ENCODE data around the gene BRD7. TPM values are rescaled to one million over a fixed set of nuclear protein-coding genes. Genes with fewer than 3 reads are reported as not detected.

The BRD7 gene
- total and polyA plus RNA-seq, 4 donors, result 13.3 to 34.3 (median 14.1) TPM

DNA sequence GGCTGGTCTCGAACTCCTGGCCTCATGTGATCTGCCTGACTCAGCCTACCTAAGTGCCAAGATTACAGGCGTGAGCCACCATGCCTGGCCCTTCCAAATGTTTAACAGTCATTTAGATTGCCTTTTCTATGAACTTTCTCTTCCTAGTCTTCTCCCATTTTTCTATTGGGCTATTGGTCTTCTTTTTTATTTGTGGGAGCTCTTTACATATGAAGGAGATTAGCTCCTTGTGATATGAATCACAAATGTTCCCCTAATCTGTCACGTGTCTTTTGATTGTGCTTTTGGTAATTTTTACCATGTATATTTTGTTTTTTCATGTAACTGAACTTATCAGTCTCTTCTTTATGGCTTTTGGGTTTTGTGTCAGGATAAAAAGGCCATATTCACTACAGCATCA, 90.5 kb downstream of the BRD7 start:
- Histone ChIP-seq H3K36me3 (ENCODE audit: control insufficient read depth in 4 of 4, insufficient read depth in 3 of 4, low read depth in 1 of 4, low read length in 3 of 4) (no peaks in the 10 kb centered on the region), H3K27ac (ENCODE audit: low read depth in 1 of 2, low read length in 2 of 2) (no peak overlapping the region), H3K9ac (ENCODE audit: low read depth in 1 of 2, low read length in 2 of 2) (no peak overlapping the region), H3K4me3 (ENCODE audit: low read depth in 1 of 3, low read length in 3 of 3) (no peak overlapping the region), H3K4me1 (ENCODE audit: control insufficient read depth in 4 of 4, insufficient read depth in 4 of 4, low read length in 3 of 4) (peaks cover 7 to 12% (median 10%) of the 10 kb centered on the region in 4 donors), H3K9me3 (ENCODE audit: control insufficient read depth in 4 of 4, low read length in 3 of 4) (no peaks in the 10 kb centered on the region), H3K27me3 (ENCODE audit: control insufficient read depth in 4 of 4, insufficient read depth in 4 of 4, low read length in 3 of 4) (no peaks in the 10 kb centered on the region)
- WGBS, result 88% methylated on average over 3 of the region's 3 CpGs
- TF ChIP-seq, protein P1, sequence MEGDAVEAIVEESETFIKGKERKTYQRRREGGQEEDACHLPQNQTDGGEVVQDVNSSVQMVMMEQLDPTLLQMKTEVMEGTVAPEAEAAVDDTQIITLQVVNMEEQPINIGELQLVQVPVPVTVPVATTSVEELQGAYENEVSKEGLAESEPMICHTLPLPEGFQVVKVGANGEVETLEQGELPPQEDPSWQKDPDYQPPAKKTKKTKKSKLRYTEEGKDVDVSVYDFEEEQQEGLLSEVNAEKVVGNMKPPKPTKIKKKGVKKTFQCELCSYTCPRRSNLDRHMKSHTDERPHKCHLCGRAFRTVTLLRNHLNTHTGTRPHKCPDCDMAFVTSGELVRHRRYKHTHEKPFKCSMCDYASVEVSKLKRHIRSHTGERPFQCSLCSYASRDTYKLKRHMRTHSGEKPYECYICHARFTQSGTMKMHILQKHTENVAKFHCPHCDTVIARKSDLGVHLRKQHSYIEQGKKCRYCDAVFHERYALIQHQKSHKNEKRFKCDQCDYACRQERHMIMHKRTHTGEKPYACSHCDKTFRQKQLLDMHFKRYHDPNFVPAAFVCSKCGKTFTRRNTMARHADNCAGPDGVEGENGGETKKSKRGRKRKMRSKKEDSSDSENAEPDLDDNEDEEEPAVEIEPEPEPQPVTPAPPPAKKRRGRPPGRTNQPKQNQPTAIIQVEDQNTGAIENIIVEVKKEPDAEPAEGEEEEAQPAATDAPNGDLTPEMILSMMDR (IDR thresholded peaks at IDR 0.05; ENCODE audit: low read depth, low read length, missing input control), result no peak
- no peak for DNase-seq (ENCODE audit: low spot score)

DNA sequence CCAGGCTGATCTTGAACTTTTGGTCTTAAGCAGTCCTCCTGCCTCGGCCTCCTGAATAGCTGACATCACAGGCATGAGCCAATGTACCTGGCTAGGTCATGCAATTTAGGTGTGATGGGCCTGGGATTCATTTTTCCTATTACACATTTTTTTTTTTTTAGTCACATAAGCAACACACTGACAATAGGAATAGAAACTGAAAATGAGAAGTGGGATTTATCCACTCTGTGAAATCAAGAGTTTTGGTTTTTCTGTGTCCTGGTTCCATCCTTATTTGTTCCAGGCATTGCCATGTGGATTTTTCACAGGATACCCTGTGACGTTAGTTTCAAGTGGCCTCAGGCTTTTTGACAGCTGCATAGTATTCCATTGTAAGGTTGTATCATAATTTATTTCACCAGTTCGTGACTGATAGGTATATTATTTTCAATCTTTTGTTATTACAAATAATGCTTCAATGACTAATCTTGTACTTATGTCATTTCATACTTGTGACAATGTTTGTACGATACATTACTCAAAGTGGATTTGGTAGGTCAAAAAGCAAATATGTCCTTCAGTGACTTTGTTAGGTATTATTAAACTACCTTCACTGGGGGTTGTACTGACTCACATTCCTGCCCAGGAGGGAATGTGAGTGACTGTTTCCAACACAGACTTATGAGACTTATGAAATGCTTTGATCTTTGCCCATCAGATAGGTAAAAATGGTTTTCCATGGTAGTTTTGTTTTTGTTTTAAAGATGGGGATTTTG, 91.8 kb downstream of the BRD7 start:
- H3K36me3 ChIP-seq (ENCODE audit: control insufficient read depth in 4 of 4, insufficient read depth in 3 of 4, low read depth in 1 of 4, low read length in 3 of 4), result no peaks in the 10 kb centered on the region
- H3K27me3 ChIP-seq (ENCODE audit: control insufficient read depth in 4 of 4, insufficient read depth in 4 of 4, low read length in 3 of 4), result no peaks in the 10 kb centered on the region
- H3K4me1 ChIP-seq (ENCODE audit: control insufficient read depth in 4 of 4, insufficient read depth in 4 of 4, low read length in 3 of 4), result peaks cover 0 to 3% (median 0%) of the 10 kb centered on the region in 4 donors
- H3K4me3 ChIP-seq (ENCODE audit: low read depth in 1 of 3, low read length in 3 of 3), result no peak overlapping the region
- no peaks in the 10 kb centered on the region for H3K9me3 ChIP-seq (ENCODE audit: control insufficient read depth in 4 of 4, low read length in 3 of 4)
- H3K27ac ChIP-seq (ENCODE audit: low read depth in 1 of 2, low read length in 2 of 2), result no peak overlapping the region
- 88% methylated on average over 4 of the region's 4 CpGs for WGBS
- no peak for DNase-seq (ENCODE audit: low spot score)
- H3K9ac ChIP-seq (ENCODE audit: low read depth in 1 of 2, low read length in 2 of 2), result no peak overlapping the region
- TF ChIP-seq TAF1 (conservative IDR thresholded peaks at IDR 0.05) (no peak), YY1 (IDR thresholded peaks at IDR 0.05) (no peak), NR2F2 (IDR thresholded peaks at IDR 0.05) (no peak), SP1 (IDR thresholded peaks at IDR 0.05) (no peak), RAD21 (IDR thresholded peaks at IDR 0.05) (no peak), RXRA (IDR thresholded peaks at IDR 0.05) (no peak), HNF4A (conservative IDR thresholded peaks at IDR 0.05) (no peak), HNF4G (IDR thresholded peaks at IDR 0.05) (no peak), FOXA1 (IDR thresholded peaks at IDR 0.05) (no peak)
- TF ChIP-seq, protein P2, sequence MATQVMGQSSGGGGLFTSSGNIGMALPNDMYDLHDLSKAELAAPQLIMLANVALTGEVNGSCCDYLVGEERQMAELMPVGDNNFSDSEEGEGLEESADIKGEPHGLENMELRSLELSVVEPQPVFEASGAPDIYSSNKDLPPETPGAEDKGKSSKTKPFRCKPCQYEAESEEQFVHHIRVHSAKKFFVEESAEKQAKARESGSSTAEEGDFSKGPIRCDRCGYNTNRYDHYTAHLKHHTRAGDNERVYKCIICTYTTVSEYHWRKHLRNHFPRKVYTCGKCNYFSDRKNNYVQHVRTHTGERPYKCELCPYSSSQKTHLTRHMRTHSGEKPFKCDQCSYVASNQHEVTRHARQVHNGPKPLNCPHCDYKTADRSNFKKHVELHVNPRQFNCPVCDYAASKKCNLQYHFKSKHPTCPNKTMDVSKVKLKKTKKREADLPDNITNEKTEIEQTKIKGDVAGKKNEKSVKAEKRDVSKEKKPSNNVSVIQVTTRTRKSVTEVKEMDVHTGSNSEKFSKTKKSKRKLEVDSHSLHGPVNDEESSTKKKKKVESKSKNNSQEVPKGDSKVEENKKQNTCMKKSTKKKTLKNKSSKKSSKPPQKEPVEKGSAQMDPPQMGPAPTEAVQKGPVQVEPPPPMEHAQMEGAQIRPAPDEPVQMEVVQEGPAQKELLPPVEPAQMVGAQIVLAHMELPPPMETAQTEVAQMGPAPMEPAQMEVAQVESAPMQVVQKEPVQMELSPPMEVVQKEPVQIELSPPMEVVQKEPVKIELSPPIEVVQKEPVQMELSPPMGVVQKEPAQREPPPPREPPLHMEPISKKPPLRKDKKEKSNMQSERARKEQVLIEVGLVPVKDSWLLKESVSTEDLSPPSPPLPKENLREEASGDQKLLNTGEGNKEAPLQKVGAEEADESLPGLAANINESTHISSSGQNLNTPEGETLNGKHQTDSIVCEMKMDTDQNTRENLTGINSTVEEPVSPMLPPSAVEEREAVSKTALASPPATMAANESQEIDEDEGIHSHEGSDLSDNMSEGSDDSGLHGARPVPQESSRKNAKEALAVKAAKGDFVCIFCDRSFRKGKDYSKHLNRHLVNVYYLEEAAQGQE (IDR thresholded peaks at IDR 0.05), result no peak
- TF ChIP-seq, protein P3, sequence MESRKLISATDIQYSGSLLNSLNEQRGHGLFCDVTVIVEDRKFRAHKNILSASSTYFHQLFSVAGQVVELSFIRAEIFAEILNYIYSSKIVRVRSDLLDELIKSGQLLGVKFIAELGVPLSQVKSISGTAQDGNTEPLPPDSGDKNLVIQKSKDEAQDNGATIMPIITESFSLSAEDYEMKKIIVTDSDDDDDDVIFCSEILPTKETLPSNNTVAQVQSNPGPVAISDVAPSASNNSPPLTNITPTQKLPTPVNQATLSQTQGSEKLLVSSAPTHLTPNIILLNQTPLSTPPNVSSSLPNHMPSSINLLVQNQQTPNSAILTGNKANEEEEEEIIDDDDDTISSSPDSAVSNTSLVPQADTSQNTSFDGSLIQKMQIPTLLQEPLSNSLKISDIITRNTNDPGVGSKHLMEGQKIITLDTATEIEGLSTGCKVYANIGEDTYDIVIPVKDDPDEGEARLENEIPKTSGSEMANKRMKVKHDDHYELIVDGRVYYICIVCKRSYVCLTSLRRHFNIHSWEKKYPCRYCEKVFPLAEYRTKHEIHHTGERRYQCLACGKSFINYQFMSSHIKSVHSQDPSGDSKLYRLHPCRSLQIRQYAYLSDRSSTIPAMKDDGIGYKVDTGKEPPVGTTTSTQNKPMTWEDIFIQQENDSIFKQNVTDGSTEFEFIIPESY (IDR thresholded peaks at IDR 0.05), result no peak
- TF ChIP-seq, protein P4, sequence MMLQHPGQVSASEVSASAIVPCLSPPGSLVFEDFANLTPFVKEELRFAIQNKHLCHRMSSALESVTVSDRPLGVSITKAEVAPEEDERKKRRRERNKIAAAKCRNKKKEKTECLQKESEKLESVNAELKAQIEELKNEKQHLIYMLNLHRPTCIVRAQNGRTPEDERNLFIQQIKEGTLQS (IDR thresholded peaks at IDR 0.05), result no peak
- TF ChIP-seq, protein P1 (IDR thresholded peaks at IDR 0.05; ENCODE audit: low read depth, low read length, missing input control), result no peak

Data from liver (tissue), 9 donors.